HG02759 (cell line): ENCODE data around the gene FGFR3.

Experiments
- ATAC-seq: cut with Tn5 transposase; IDR thresholded peaks from one replicate; pipeline ENCODE4 v1.9.1; 2021; ENCODE audit warnings: mild to moderate bottlenecking, moderate library complexity; ENCODE audit not compliant: unreplicated experiment

Gene FGFR3

DNA sequence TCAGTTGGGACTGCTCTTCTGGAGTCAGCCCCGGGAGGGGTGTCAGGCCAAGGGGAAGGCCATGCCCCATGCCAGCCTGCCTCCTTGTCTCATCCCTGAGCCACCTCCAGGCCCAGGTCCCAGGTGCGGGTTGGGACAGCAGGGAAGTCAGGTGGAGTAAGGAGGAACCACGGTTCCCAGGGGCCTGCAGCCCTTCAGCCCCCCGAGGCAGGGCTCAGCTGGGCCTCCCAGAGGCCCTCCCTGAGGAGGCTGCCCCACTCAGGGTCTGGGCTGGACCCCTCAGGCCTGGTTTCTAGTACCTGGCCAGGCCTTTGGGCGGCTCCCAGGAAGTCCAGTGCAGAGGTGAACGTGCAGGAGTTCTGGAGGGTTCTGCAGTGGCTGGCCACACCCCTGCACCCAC lies 23.4 kb upstream of the FGFR3 start:
- ATAC-seq = no peak

- ATAC-seq = no peak
Observed at GRCh38 chr4:1770245-1770644, 22.8 kb upstream of the FGFR3 start.

GRCh38 chr4:1770791-1771231 lies 22.3 kb upstream of the FGFR3 start:
- no peak for ATAC-seq

GRCh38 chr4:1771555-1772305 lies 21.4 kb upstream of the FGFR3 start:
- no peak for ATAC-seq

- ATAC-seq = no peak
Observed at GRCh38 chr4:1772853-1773538, 20.1 kb upstream of the FGFR3 start.

GRCh38 chr4:1773754-1774153 lies 19.3 kb upstream of the FGFR3 start:
- no peak for ATAC-seq

GRCh38 chr4:1775731-1776500 lies 17.2 kb upstream of the FGFR3 start:
- ATAC-seq = no peak

- no peak for ATAC-seq
Observed at GRCh38 chr4:1776521-1777161, 16.5 kb upstream of the FGFR3 start.

DNA sequence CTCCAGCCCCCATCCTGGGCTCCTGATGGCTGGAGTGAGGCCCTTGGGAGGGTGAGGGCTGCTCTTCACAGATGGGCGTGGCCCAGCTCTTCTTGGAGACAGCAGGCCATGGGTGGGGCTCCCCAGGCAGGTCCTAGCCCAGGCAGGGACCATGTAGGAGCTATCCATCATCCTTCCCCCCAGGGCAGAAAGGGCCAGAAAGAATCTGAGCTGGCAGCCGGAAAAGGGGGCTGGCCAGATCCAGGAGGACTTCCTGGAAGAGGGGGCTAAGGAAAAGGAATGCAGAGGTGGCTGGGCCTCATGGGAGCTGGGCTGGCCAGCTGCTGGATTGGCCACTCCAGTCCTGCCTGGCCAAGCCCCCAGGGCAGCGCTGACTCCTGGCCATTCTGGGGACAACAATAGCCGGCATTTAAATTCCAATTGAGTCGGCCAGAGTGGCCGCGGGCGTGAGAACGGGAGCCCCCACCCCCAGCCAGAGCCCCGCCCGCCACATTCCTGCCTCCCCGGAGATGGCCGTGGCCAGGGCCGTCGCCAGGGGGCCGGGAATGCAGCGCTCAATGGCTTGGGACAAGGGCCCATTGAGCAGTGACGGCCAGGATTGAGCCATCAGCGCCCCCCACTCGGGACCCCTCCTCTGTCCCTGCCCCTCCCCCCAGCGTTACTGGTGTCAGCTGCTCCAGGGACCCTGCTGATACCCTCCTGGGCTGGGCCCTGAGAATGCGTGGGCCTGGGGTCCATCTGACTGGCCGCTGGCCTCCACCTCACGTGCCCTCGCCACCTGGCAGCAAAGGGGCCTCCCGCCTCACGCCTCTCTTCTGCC lies 15.1 kb upstream of the FGFR3 start:
- ATAC-seq = no peak

GRCh38 chr4:1778642-1779392 lies 14.3 kb upstream of the FGFR3 start:
- ATAC-seq = no peak

DNA sequence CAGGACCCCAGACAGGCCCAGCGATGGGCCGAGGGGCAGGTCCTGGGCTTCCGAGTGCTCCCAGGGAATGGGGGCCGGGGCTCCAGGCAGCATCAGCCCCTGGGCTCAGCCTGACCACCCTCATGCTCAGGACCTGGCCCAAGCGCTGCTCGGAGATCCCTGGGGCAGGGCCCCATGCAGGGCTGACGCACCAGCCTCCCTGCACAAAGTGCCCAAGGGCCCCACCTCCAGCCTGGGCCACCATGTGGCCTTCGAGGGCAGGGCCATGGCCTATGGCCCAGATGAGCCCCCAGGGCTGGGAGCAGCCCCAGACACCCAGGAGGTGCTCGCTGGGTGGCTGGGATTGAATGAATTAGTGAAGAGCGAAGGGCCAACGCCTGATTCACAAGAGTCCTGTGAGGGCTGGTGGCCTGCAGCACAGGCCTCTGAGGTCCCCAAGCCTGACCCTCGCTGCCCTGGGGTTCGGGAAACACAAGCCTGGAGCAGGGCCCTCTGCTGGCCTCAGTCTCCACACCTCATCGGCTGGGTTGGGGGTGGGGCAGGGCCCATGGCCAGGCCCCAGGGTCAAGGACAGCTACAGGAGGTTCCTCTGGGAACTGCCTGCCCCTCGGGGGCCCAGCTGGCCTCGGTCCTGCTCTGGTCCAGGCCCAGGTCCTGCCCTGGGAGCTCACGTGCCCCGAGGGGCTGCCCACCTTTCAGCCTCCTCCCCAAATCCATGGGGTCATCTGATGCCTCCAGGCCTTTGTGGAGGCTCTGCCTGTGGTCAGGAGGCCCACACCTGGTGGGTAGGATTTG lies 13.3 kb upstream of the FGFR3 start:
- no peak for ATAC-seq

GRCh38 chr4:1780435-1780834 lies 12.7 kb upstream of the FGFR3 start:
- no peak for ATAC-seq

DNA sequence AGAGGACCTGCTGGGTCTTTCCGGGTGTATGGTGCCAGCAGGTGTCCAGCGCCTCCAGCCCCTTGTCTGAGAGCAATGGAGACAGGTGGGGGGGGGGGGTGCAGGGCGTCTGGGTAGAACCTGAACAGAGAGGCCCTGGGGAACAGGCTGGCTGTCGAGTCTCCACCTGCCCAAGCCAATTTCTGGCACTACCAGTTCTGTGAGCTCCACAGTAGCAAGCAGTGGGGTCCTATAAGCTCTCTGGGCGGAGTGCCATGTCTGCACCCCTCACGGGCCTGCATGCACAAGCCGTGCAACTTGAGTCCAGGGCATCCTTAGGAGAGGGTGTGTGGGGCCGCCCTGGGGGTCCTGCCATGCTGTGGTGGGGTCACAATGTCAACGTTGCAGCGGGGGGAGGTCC lies 10.1 kb upstream of the FGFR3 start:
- ATAC-seq = no peak

DNA sequence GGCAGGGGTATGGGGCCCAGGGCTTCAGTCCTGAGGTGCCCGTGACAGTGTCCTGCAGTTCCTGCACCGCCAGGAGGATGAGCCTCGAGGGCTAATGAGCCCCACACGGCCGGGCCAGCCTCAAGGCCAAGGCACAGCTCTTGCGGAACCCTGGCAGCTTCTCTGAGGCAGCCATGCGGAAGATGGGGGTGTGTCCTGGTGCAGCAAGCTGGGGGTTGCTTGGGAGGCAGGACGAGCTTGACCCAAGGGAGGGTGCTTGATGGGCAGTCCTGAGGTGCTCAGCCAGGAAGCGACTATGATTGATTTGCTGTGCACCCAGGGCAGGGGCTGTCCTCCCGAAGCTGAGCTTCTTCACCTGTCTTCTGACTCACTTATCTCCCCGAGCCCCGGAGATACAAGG lies 9.1 kb upstream of the FGFR3 start:
- no peak for ATAC-seq

- ATAC-seq = no peak
Observed at GRCh38 chr4:1784395-1784788, 8.7 kb upstream of the FGFR3 start.

DNA sequence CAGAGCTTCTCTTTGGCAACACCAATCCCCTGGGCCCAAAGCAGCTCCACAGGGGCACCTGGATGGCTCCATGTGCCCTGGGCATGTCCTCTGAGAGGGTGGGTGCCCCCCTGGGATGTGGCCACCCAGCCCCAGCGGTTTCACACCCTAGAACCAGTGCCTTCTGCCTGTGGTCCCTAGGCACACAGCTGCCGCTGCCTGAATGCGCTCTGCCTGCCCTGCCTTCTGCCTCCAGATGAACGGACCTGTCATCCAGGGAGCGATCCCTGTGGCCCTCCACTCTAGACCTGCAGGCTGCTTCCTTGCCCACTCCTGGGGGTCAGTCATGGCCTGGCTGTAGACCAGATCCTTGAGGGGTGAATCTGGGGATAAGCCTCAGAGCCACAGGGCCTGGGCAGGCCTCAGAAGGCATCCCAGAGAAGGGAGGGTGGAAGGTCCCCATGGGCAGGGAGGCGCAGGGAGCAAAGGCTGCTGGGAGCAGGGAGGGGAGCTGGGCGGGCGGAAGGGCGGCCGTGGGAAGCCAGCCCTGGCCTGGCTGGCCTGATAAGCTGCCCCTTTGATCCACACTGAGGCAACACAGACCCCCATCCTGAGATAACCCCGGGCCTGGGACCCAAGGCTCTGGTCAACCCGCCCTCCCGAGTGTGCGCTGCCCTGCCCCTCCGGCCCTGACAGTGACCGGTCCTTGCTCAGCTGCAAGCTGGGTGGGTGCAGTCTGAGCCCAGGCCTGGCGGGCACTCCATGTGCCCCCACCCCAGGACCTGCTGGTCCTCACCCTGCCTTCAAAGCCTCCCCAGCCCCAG lies 8.1 kb upstream of the FGFR3 start:
- ATAC-seq = no peak

DNA sequence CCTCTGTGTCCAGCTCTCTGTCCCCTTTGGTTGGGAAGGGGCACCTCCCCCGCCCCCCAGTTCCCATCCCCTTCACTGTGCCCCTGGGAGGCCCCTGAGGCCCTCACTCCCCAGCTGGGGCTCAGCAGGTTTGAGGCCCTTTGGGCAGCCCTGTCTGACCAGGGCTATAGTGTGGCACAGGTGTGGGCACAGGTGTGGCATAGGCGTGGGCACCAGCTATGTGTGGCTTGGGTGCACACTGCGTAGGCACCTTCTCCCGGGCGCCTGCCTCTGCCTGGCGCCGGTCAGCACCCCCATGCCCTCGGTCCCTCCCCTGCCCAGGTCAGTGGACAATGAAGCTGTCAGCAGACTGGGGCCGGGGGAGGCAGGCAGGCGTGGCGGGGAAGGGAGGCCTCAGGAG lies 7.5 kb upstream of the FGFR3 start:
- no peak for ATAC-seq
